Ishikawa (cell line): Measurements from ENCODE around the gene EEFSEC.

ENCODE experiments used
- CREB1 ChIP-seq: IDR thresholded peaks from 2 replicates; pipeline ENCODE4 v1.6.1; 2012; ENCODE audit warnings: low read depth
- TAF1 ChIP-seq: IDR thresholded peaks from 2 replicates; pipeline ENCODE4 v1.6.1; 2012; ENCODE audit warnings: low read depth, mild to moderate bottlenecking
- TF ChIP-seq, protein P1 (sequence below): IDR thresholded peaks from 2 replicates; pipeline ENCODE4 v1.6.1; 2012; ENCODE audit warnings: low read depth, mild to moderate bottlenecking

DNA sequence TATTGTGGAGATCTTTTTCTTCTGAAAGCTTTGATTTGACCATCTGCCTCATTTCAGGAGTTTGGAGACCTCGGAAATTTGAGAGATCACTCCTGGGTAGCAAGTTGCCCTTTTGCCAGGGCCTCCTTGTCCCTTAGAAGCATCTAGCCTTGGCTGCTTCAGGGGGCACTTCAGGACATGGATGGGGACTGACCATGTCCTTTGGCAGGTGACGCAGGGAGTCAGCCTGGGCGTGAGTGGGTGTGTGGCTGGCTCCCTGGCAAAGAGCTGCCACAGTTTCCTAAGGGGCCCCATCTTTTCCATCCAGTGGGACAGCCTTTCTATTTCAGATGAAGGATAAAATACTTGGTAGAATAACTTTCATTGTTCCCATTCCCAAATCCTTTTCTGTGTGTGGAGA is 27.6 kb downstream of the EEFSEC start:
- TF ChIP-seq, protein P1, sequence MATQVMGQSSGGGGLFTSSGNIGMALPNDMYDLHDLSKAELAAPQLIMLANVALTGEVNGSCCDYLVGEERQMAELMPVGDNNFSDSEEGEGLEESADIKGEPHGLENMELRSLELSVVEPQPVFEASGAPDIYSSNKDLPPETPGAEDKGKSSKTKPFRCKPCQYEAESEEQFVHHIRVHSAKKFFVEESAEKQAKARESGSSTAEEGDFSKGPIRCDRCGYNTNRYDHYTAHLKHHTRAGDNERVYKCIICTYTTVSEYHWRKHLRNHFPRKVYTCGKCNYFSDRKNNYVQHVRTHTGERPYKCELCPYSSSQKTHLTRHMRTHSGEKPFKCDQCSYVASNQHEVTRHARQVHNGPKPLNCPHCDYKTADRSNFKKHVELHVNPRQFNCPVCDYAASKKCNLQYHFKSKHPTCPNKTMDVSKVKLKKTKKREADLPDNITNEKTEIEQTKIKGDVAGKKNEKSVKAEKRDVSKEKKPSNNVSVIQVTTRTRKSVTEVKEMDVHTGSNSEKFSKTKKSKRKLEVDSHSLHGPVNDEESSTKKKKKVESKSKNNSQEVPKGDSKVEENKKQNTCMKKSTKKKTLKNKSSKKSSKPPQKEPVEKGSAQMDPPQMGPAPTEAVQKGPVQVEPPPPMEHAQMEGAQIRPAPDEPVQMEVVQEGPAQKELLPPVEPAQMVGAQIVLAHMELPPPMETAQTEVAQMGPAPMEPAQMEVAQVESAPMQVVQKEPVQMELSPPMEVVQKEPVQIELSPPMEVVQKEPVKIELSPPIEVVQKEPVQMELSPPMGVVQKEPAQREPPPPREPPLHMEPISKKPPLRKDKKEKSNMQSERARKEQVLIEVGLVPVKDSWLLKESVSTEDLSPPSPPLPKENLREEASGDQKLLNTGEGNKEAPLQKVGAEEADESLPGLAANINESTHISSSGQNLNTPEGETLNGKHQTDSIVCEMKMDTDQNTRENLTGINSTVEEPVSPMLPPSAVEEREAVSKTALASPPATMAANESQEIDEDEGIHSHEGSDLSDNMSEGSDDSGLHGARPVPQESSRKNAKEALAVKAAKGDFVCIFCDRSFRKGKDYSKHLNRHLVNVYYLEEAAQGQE = no peak
- TF ChIP-seq TAF1 (no peak), CREB1 (no peak)
